Activated T-cell treated with anti-CD3 and anti-CD28 coated beads for 1 hour (primary cell): ENCODE data around the gene TPM1.

ENCODE experiments used
- DNase-seq: peaks from one replicate; pipeline ENCODE4 v3.0.0-alpha.2; 2020; ENCODE audit warnings: low read depth

TPM1 gene

GRCh38 chr15:63016234-63016633 is 26.3 kb upstream of the TPM1 start:
- DNase-seq = no peak

- DNase-seq = no peak
Observed at GRCh38 chr15:63018639-63019038, 23.9 kb upstream of the TPM1 start.

GRCh38 chr15:63019511-63020109 is 22.9 kb upstream of the TPM1 start:
- no peak for DNase-seq

GRCh38 chr15:63020128-63020527 is 22.4 kb upstream of the TPM1 start:
- no peak for DNase-seq

GRCh38 chr15:63020759-63021430 is 21.7 kb upstream of the TPM1 start:
- DNase-seq = no peak

- no peak for DNase-seq
Observed at GRCh38 chr15:63022181-63022580, 20.4 kb upstream of the TPM1 start.

GRCh38 chr15:63022663-63023062 is 19.9 kb upstream of the TPM1 start:
- no peak for DNase-seq

- no peak for DNase-seq
Observed at GRCh38 chr15:63023351-63023945, 19.1 kb upstream of the TPM1 start.

- no peak for DNase-seq
Observed at GRCh38 chr15:63025460-63025859, 17.1 kb upstream of the TPM1 start.

- no peak for DNase-seq
Observed at GRCh38 chr15:63027646-63028045, 14.9 kb upstream of the TPM1 start.

- DNase-seq = no peak
Observed at GRCh38 chr15:63028442-63029110, 14.0 kb upstream of the TPM1 start.

GRCh38 chr15:63029676-63030075 is 12.9 kb upstream of the TPM1 start:
- no peak for DNase-seq

GRCh38 chr15:63030101-63030551 is 12.4 kb upstream of the TPM1 start:
- DNase-seq = no peak

GRCh38 chr15:63034578-63034977 is 8.0 kb upstream of the TPM1 start:
- no peak for DNase-seq

GRCh38 chr15:63035253-63035652 is 7.3 kb upstream of the TPM1 start:
- no peak for DNase-seq

- no peak for DNase-seq
Observed at GRCh38 chr15:63035977-63036376, 6.6 kb upstream of the TPM1 start.

GRCh38 chr15:63037976-63038720 is 4.4 kb upstream of the TPM1 start:
- no peak for DNase-seq

GRCh38 chr15:63038926-63039673 is 3.4 kb upstream of the TPM1 start:
- no peak for DNase-seq

GRCh38 chr15:63039811-63040210 is 2.7 kb upstream of the TPM1 start:
- no peak for DNase-seq

GRCh38 chr15:63040509-63040908 is 2.0 kb upstream of the TPM1 start:
- DNase-seq = no peak

- DNase-seq = no peak
Observed at GRCh38 chr15:63040954-63041353, 1.6 kb upstream of the TPM1 start.
